Endothelial cell of umbilical vein (primary cell): Measurements from ENCODE around the gene TSG101. TPM values are rescaled to one million over a fixed set of nuclear protein-coding genes. Genes with fewer than 3 reads are reported as not detected.

Source experiments
- BruUV-seq: library from RNA; stranded (reverse); fragments of 400-500 nt; replicated peaks from 2 replicates; lab custom pipeline; 2021; lab: Mats Ljungman, UMichigan
- CTCF ChIA-PET: fragments of 300-600, 350-600 bp; sonication (Branson Sonifier 250); formaldehyde crosslinking; loops from one replicate; lab custom pipeline; 2021; ENCODE audit warnings: antibody characterized with exemption, inconsistent platforms; lab: Charles Lee
- POLR2A ChIA-PET: fragments of 300-600, 350-600 bp; sonication (Branson Sonifier 250); formaldehyde crosslinking; loops from one replicate; lab custom pipeline; 2021; ENCODE audit warnings: antibody characterized with exemption, inconsistent platforms; lab: Charles Lee
- DNase-seq: peaks from one replicate; pipeline ENCODE4 v3.0.0-alpha.2; 2011; ENCODE audit warnings: low read depth, low spot score
- FAIRE-seq: peaks from 2 replicates; lab custom pipeline; 2011; peaks lifted over from hg19 to GRCh38; lab: Jason Lieb, UNC
- H2AFZ ChIP-seq: 2 replicates; pipeline ENCODE4 v1.6.0; 2012; ENCODE audit warnings: low read depth, low read length, control low read depth, inconsistent platforms
- H3K27ac ChIP-seq: 2 replicates; pipeline ENCODE4 v1.5.1; 2011; ENCODE audit warnings: low read depth, mild to moderate bottlenecking, control low read depth, low read length, moderate library complexity; ENCODE audit not compliant: insufficient read depth
- H3K27me3 ChIP-seq, 2 experiments: 2 replicates each; pipeline versions ENCODE4 v1.6.0 to v1.6.1; 2011; ENCODE audit warnings: low read length in 2 of 2, mixed read lengths in 1 of 2; ENCODE audit not compliant: control insufficient read depth in 2 of 2, insufficient read depth in 2 of 2
- H3K36me3 ChIP-seq, 2 experiments: 2 replicates in 1 of 2; 3 replicates in 1 of 2; pipeline ENCODE4 v1.5.1; 2011; ENCODE audit warnings: low read length in 2 of 2, mild to moderate bottlenecking in 1 of 2, moderate library complexity in 1 of 2; ENCODE audit not compliant: control insufficient read depth in 2 of 2, insufficient read depth in 2 of 2; ENCODE audit errors: extremely low read depth in 1 of 2
- H3K4me1 ChIP-seq: 3 replicates; pipeline ENCODE4 v1.5.1; 2011; ENCODE audit warnings: mild to moderate bottlenecking, low read length; ENCODE audit not compliant: control insufficient read depth, insufficient read depth; ENCODE audit errors: extremely low read depth
- H3K4me2 ChIP-seq: 2 replicates; pipeline ENCODE4 v1.6.1; 2011; ENCODE audit warnings: low read length, control low read depth, mixed read lengths; ENCODE audit not compliant: insufficient read depth
- H3K4me3 ChIP-seq, 3 experiments: fragments of 200-600 bp in 1 of 3; sonication (generic), shearing (Covaris generic) in 1 of 3; replicated peaks in 1 of 3; 2 replicates each; pipeline ENCODE4 v1.5.1; 2011 to 2016; ENCODE audit warnings: control low read depth in 3 of 3, low read length in 3 of 3, mild to moderate bottlenecking in 2 of 3, inconsistent platforms in 1 of 3, low read depth in 1 of 3, moderate library complexity in 1 of 3; ENCODE audit not compliant: insufficient read depth in 1 of 3
- H3K79me2 ChIP-seq: 2 replicates; pipeline ENCODE4 v1.6.0; 2012; ENCODE audit warnings: low read length, inconsistent platforms; ENCODE audit not compliant: control insufficient read depth, insufficient read depth
- H3K9ac ChIP-seq: replicated peaks from 2 replicates; pipeline ENCODE3; 2011; ENCODE audit warnings: low read length, control low read depth; ENCODE audit not compliant: insufficient read depth; ENCODE audit errors: extremely low read depth
- H3K9me1 ChIP-seq: replicated peaks from 3 replicates; pipeline ENCODE4 v1.6.0; 2011; ENCODE audit warnings: mild to moderate bottlenecking, low read length; ENCODE audit not compliant: control insufficient read depth, insufficient read depth; ENCODE audit errors: extremely low read depth
- H3K9me3 ChIP-seq: replicated peaks from 2 replicates; pipeline ENCODE4 v1.5.1; 2012; ENCODE audit warnings: low read length, inconsistent platforms; ENCODE audit not compliant: control insufficient read depth, insufficient read depth
- H4K20me1 ChIP-seq: replicated peaks from 2 replicates; pipeline ENCODE3; 2011; ENCODE audit warnings: mild to moderate bottlenecking, low read length; ENCODE audit not compliant: control insufficient read depth, insufficient read depth; ENCODE audit errors: extremely low read depth
- CTCF ChIP-seq, 2 donors: IDR thresholded peaks; 1 replicate in 1 of 2; 2 replicates in 1 of 2; pipeline ENCODE4 v1.5.1; 2011; ENCODE audit warnings: low read length in 2 of 2, mild to moderate bottlenecking in 2 of 2, moderate library complexity in 2 of 2, control low read depth in 1 of 2, inconsistent platforms in 1 of 2, low read depth in 1 of 2; ENCODE audit not compliant: insufficient read depth in 1 of 2; ENCODE audit errors: extremely low read depth in 1 of 2
- EZH2 ChIP-seq: IDR thresholded peaks from 2 replicates; pipeline ENCODE4 v1.6.1; 2012; ENCODE audit warnings: borderline replicate concordance, low read depth, mild to moderate bottlenecking, moderate library complexity, low read length, inconsistent platforms; ENCODE audit not compliant: severe bottlenecking
- GATA2 ChIP-seq: IDR thresholded peaks from 2 replicates; pipeline ENCODE4 v1.7.0; 2011; ENCODE audit warnings: low read depth, mild to moderate bottlenecking, moderate library complexity, mixed read lengths, low read length; ENCODE audit not compliant: insufficient read length, insufficient read depth
- JUN ChIP-seq: IDR thresholded peaks from 2 replicates; pipeline ENCODE4 v1.6.1; 2011; ENCODE audit warnings: borderline replicate concordance, low read depth; ENCODE audit not compliant: insufficient read length, insufficient read depth
- MAX ChIP-seq: IDR thresholded peaks from 2 replicates; pipeline ENCODE4 v1.6.1; 2011; ENCODE audit not compliant: insufficient read depth, insufficient read length
- MYC ChIP-seq: IDR thresholded peaks from one replicate; pipeline ENCODE4 v1.6.1; 2011; ENCODE audit warnings: mild to moderate bottlenecking, low read depth, low read length
- POLR2A ChIP-seq: IDR thresholded peaks from 2 replicates; pipeline ENCODE4 v1.6.1; 2012; ENCODE audit warnings: low read depth, mild to moderate bottlenecking, control low read depth, low read length
- POLR2AphosphoS5 ChIP-seq: IDR thresholded peaks from 2 replicates; pipeline ENCODE4 v1.6.1; 2012; ENCODE audit warnings: low read depth, mild to moderate bottlenecking, control low read depth, low read length, moderate library complexity; ENCODE audit not compliant: insufficient read depth
- dilution Hi-C: fragments of 300-500 bp; cut with MboI; formaldehyde crosslinking; loops from one replicate; pipeline ENCODE4 v1.15.0; 2019; ENCODE audit warnings: low sequenced_read_pairs; ENCODE audit not compliant: extremely low pct_ligation_motif_present
- intact Hi-C: fragments of 100-400 bp; cut with micrococcal nuclease; formaldehyde crosslinking; loops from one replicate; pipeline ENCODE4 v1.10.0; 2022
- polyA plus RNA-seq, 4 experiments: library from polyadenylated mRNA; depleted of rRNA in 3 of 4; stranded (reverse) in 3 of 4; unstranded in 1 of 4; fragments of >200 nt; gene quantifications; 2 replicates each; pipeline versions ENCODE4 v1.2.1 to v1.2.3, GENCODE V29; 2011 to 2012; ENCODE audit warnings: missing spikeins in 1 of 4
- total RNA-seq: library from RNA; stranded (reverse); gene quantifications from 2 replicates; pipeline ENCODE4 v1.2.3, GENCODE V29; 2021

TSG101 gene
- total and polyA plus RNA-seq, 2 donors (not counting 3 experiments of a cell fraction or from before 2014, with no cell fraction given): 41.3 to 163 TPM

GRCh38 chr11:18540207-18541009 is 13.7 kb upstream of the TSG101 start:
- intact Hi-C loops: loop anchor here (1.0 to 2.0 kb wide), 4 partner anchors 111 to 262 kb away; no protein-coding TSS in a partner anchor
- dilution Hi-C loops: no loop called here
- Histone ChIP-seq H4K20me1 (no peaks in the 10 kb centered on the region), H2AFZ (no peak overlapping the region), H3K4me2 (no peak overlapping the region), H3K79me2 (no peaks in the 10 kb centered on the region), H3K4me1 (no peaks in the 10 kb centered on the region), H3K27ac (no peak overlapping the region), H3K9ac (no peak overlapping the region), H3K4me3 (no peak overlapping the region), H3K36me3 (peaks cover 3 to 4% of the 10 kb centered on the region in 2 experiments), H3K9me3 (no peaks in the 10 kb centered on the region), H3K27me3 (no peaks in the 10 kb centered on the region), H3K9me1 (no peaks in the 10 kb centered on the region)
- DNase-seq: peak; percentile 43
- peak; percentile 21 for FAIRE-seq
- BruUV-seq: no TSS peak
- POLR2A ChIA-PET: interaction anchor here (0.6 to 0.9 kb wide), 2 partner anchors 12 to 13 kb away, joined by 3 read pairs; no protein-coding TSS in a partner anchor
- TF ChIP-seq CTCF (IDR thresholded peaks at IDR 0.05; ENCODE audit: extremely low read depth in 1 of 2, insufficient read depth in 1 of 2, low read depth in 1 of 2, low read length in 2 of 2) (peak in 1 of 2 donors; percentile 26), POLR2AphosphoS5 (no peak)
- CTCF ChIA-PET: interaction anchor here (0.6 to 2.8 kb wide), 29 partner anchors 8 to 425 kb away, joined by 3 to 63 read pairs (median 4); partner anchors contain the start of genes SPTY2D1, TSG101 and UEVLD

GRCh38 chr11:18536209-18536608 is 9.5 kb upstream of the TSG101 start:
- FAIRE-seq (no peak), DNase-seq (no peak)
- H3K9me3 ChIP-seq: no peaks in the 10 kb centered on the region
- H3K79me2 ChIP-seq: no peaks in the 10 kb centered on the region
- intact Hi-C loops: no loop called here
- H3K9ac ChIP-seq: no peak overlapping the region
- H3K4me3 ChIP-seq: no peak overlapping the region
- H3K4me1 ChIP-seq: no peaks in the 10 kb centered on the region
- dilution Hi-C loops: no loop called here
- no peaks in the 10 kb centered on the region for H4K20me1 ChIP-seq
- no peak overlapping the region for H3K27ac ChIP-seq
- no peaks in the 10 kb centered on the region for H3K27me3 ChIP-seq
- ChIA-PET CTCF (interaction anchor here (0.8 to 1.1 kb wide), 2 partner anchors 10 to 228 kb away, joined by 4 read pairs; no protein-coding TSS in a partner anchor), POLR2A (no interaction called here)
- no peak overlapping the region for H2AFZ ChIP-seq
- H3K9me1 ChIP-seq: no peaks in the 10 kb centered on the region
- TF ChIP-seq POLR2AphosphoS5 (no peak), GATA2 (no peak), MAX (no peak), MYC (no peak), JUN (no peak), CTCF (IDR thresholded peaks at IDR 0.05; ENCODE audit: extremely low read depth in 1 of 2, insufficient read depth in 1 of 2, low read depth in 1 of 2, low read length in 2 of 2) (no peak), EZH2 (no peak), POLR2A (no peak)
- peaks cover 2 to 4% of the 10 kb centered on the region in 2 experiments for H3K36me3 ChIP-seq
- no peak overlapping the region for H3K4me2 ChIP-seq
- BruUV-seq: no TSS peak
